ENCODE data around the gene MAP1LC3A. TPM values are rescaled to one million over a fixed set of nuclear protein-coding genes. Genes with fewer than 3 reads are reported as not detected.

Gene MAP1LC3A
- polyA plus RNA-seq, 4 donors, result 35.0 to 83.6 (median 53.6) TPM

- Histone ChIP-seq H3K4me1 (ENCODE audit: control insufficient read depth in 3 of 3, insufficient read depth in 2 of 3, low read depth in 1 of 3, low read length in 2 of 3) (peaks cover 0 to 9% (median 1%) of the 10 kb centered on the region in 3 donors), H3K9me3 (ENCODE audit: control insufficient read depth in 2 of 2, insufficient read depth in 1 of 2, low read depth in 1 of 2, low read length in 1 of 2) (no peaks in the 10 kb centered on the region), H3K27me3 (ENCODE audit: control insufficient read depth in 3 of 3, insufficient read depth in 3 of 3, low read length in 3 of 3) (no peaks in the 10 kb centered on the region), H3K36me3 (ENCODE audit: control insufficient read depth in 3 of 3, insufficient read depth in 2 of 3, low read depth in 1 of 3, low read length in 3 of 3) (peaks cover 2 to 19% (median 2%) of the 10 kb centered on the region in 3 donors), H3K4me3 (ENCODE audit: low read depth in 1 of 3, low read length in 3 of 3) (peak overlapping the region in 2 of 3 donors; percentile 51 to 66), H3K27ac (ENCODE audit: low read depth in 1 of 3, low read length in 2 of 3) (peak overlapping the region; percentile 50 to 87 (median 66))
- 18 to 62% (median 42%) methylated on average over 11 of the region's 11 CpGs for WGBS, 3 donors
- DNase-seq (peak; percentile 79 to 81), FAIRE-seq (no peak)
Measured at GRCh38 chr20:34546751-34547181, 11.8 kb upstream of the MAP1LC3A start.

DNA sequence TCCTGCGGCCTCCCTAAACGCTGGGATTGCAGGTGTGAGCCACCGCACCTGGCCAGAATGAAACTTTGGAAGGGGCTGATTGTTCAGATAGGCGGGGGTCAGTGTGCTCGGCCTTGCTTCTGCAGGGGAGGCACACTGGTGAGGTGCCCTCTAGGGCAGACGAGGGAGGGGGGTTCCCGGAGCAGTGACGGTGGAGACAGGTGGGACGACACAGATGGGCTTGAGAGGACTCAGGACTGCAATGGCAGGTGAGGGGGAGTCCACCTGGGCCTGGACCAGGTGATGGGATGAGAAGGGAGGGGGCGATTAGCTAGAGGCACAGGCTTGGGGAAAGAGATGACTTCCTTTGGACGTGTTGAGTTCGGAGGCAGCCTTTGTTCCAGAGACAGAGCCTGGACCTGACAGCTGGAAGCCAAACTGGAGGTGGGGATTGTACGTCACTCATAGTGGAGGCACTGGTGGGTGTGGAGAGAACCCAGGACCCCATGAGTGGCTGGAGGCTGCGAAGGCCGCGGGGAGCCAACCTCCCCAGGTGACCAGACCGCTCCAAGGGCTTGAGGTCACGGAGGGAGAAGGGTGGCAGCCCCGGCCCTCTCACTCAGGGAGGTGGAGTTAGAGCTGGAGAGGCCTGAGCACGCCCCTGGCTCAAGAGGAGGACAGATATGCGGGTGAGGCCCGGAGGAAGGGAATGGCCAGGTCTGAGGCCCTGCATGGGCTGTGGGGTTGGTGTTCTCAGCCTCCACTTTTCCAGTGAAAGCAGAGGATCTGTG lies 10.5 kb upstream of the MAP1LC3A start:
- DNase-seq (no peak), FAIRE-seq (no peak)
- H3K36me3 ChIP-seq (ENCODE audit: control insufficient read depth in 3 of 3, insufficient read depth in 2 of 3, low read depth in 1 of 3, low read length in 3 of 3), result peaks cover 0 to 13% (median 2%) of the 10 kb centered on the region in 3 donors
- H3K4me1 ChIP-seq (ENCODE audit: control insufficient read depth in 3 of 3, insufficient read depth in 2 of 3, low read depth in 1 of 3, low read length in 2 of 3), result peaks cover 0 to 9% (median 1%) of the 10 kb centered on the region in 3 donors
- no peaks in the 10 kb centered on the region for H3K27me3 ChIP-seq (ENCODE audit: control insufficient read depth in 3 of 3, insufficient read depth in 3 of 3, low read length in 3 of 3)
- H3K9me3 ChIP-seq (ENCODE audit: control insufficient read depth in 2 of 2, insufficient read depth in 1 of 2, low read depth in 1 of 2, low read length in 1 of 2), result no peaks in the 10 kb centered on the region
- WGBS, 3 donors, result 53 to 86% (median 63%) methylated on average over 21 to 22 of the region's 22 CpGs
- no peak overlapping the region for H3K27ac ChIP-seq (ENCODE audit: low read depth in 1 of 3, low read length in 2 of 3)
- H3K4me3 ChIP-seq (ENCODE audit: low read depth in 1 of 3, low read length in 3 of 3), result peak overlapping the region in 1 of 3 donors; percentile 66

DNA sequence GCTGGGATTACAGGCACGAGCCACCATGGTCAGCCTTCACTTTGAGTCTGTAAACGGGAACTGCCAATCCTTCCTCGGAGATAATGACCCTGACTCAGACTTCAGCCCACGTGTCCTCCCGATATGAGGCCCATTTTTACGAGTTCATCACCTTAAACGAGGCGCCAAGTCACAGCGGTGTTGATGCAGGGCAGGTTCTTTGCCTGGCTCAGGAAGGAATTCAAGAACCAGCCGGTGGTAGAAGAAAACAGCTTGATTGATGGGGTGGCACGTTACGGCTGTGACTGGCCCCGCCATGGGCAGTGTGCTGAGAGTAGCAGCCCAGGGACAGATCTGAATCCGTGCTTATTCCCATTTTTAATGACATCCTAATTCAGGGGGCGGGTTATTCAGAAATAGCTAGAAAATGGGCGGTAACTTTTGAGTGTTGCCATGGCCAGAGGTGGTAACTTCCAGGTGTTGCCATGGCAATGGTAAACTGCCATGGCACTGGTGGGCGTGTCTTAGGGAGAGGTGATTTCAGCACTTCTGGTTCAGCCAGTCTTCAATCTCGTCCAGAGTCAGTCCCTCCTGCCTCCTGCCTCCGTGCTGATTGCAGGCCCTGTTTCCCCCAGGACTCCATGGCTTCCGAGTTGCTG lies 9.1 kb upstream of the MAP1LC3A start:
- H3K27ac ChIP-seq (ENCODE audit: low read depth in 1 of 3, low read length in 2 of 3), result peak overlapping the region in 1 of 3 donors; percentile 21

DNA sequence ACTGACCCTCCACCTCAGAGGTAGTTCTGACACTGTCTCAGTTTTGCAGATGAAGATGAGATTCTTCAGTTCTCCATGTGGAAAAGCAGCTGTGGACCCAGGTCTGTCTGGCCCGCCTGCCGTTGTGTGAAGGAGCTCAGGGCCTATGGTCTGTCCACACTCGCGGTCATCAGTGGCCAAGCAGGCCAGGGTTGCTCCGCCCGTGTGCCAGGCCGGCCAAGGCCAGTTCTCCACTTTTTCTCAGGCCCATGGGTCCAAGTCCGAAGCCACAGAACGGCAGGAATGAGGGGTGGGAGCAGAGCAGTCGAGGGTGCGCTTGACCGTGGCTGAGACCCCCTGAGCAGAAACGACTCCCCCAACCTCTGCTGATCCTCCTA lies 8.6 kb upstream of the MAP1LC3A start:
- H3K27ac ChIP-seq (ENCODE audit: low read depth in 1 of 3, low read length in 2 of 3), result no peak overlapping the region
- peaks cover 0 to 5% (median 4%) of the 10 kb centered on the region in 3 donors for H3K4me1 ChIP-seq (ENCODE audit: control insufficient read depth in 3 of 3, insufficient read depth in 2 of 3, low read depth in 1 of 3, low read length in 2 of 3)
- peaks cover 0 to 13% (median 2%) of the 10 kb centered on the region in 3 donors for H3K36me3 ChIP-seq (ENCODE audit: control insufficient read depth in 3 of 3, insufficient read depth in 2 of 3, low read depth in 1 of 3, low read length in 3 of 3)
- DNase-seq (no peak), FAIRE-seq (no peak)
- no peaks in the 10 kb centered on the region for H3K9me3 ChIP-seq (ENCODE audit: control insufficient read depth in 2 of 2, insufficient read depth in 1 of 2, low read depth in 1 of 2, low read length in 1 of 2)
- no peak overlapping the region for H3K4me3 ChIP-seq (ENCODE audit: low read depth in 1 of 3, low read length in 3 of 3)
- no peaks in the 10 kb centered on the region for H3K27me3 ChIP-seq (ENCODE audit: control insufficient read depth in 3 of 3, insufficient read depth in 3 of 3, low read length in 3 of 3)
- WGBS, 3 donors, result 90 to 91% (median 90%) methylated on average over 13 of the region's 13 CpGs

More for the DNA sequence above, 9.1 kb upstream of the MAP1LC3A start:
- peak; percentile 41 to 65 for DNase-seq
- Histone ChIP-seq H3K4me1 (ENCODE audit: control insufficient read depth in 3 of 3, insufficient read depth in 2 of 3, low read depth in 1 of 3, low read length in 2 of 3) (peaks cover 0 to 5% (median 4%) of the 10 kb centered on the region in 3 donors), H3K9me3 (ENCODE audit: control insufficient read depth in 2 of 2, insufficient read depth in 1 of 2, low read depth in 1 of 2, low read length in 1 of 2) (no peaks in the 10 kb centered on the region), H3K4me3 (ENCODE audit: low read depth in 1 of 3, low read length in 3 of 3) (no peak overlapping the region), H3K36me3 (ENCODE audit: control insufficient read depth in 3 of 3, insufficient read depth in 2 of 3, low read depth in 1 of 3, low read length in 3 of 3) (peaks cover 0 to 13% (median 2%) of the 10 kb centered on the region in 3 donors), H3K27me3 (ENCODE audit: control insufficient read depth in 3 of 3, insufficient read depth in 3 of 3, low read length in 3 of 3) (no peaks in the 10 kb centered on the region)
- FAIRE-seq, result no peak
- WGBS, 3 donors, result 66 to 72% (median 70%) methylated on average over 20 of the region's 20 CpGs

- no peak overlapping the region for H3K27ac ChIP-seq (ENCODE audit: low read depth in 1 of 3, low read length in 2 of 3)
- DNase-seq, result no peak
- WGBS, 3 donors, result 92 to 94% (median 92%) methylated on average over 6 of the region's 6 CpGs
Measured at GRCh38 chr20:34552569-34552968, 5.9 kb upstream of the MAP1LC3A start.

GRCh38 chr20:34553366-34553867 lies 5.1 kb upstream of the MAP1LC3A start:
- 10 to 34% (median 29%) methylated on average over 4 of the region's 4 CpGs for WGBS, 3 donors
- H3K27me3 ChIP-seq (ENCODE audit: control insufficient read depth in 3 of 3, insufficient read depth in 3 of 3, low read length in 3 of 3), result no peaks in the 10 kb centered on the region
- H3K4me3 ChIP-seq (ENCODE audit: low read depth in 1 of 3, low read length in 3 of 3), result no peak overlapping the region
- H3K4me1 ChIP-seq (ENCODE audit: control insufficient read depth in 3 of 3, insufficient read depth in 2 of 3, low read depth in 1 of 3, low read length in 2 of 3), result peaks cover 0 to 13% (median 2%) of the 10 kb centered on the region in 3 donors
- peaks cover 0 to 13% (median 2%) of the 10 kb centered on the region in 3 donors for H3K36me3 ChIP-seq (ENCODE audit: control insufficient read depth in 3 of 3, insufficient read depth in 2 of 3, low read depth in 1 of 3, low read length in 3 of 3)
- DNase-seq (peak in 1 of 2 donors; percentile 15), FAIRE-seq (no peak)
- no peaks in the 10 kb centered on the region for H3K9me3 ChIP-seq (ENCODE audit: control insufficient read depth in 2 of 2, insufficient read depth in 1 of 2, low read depth in 1 of 2, low read length in 1 of 2)
- peak overlapping the region in 1 of 3 donors; percentile 32 for H3K27ac ChIP-seq (ENCODE audit: low read depth in 1 of 3, low read length in 2 of 3)

More at GRCh38 chr20:34552569-34552968, 5.9 kb upstream of the MAP1LC3A start:
- H3K27me3 ChIP-seq (ENCODE audit: control insufficient read depth in 3 of 3, insufficient read depth in 3 of 3, low read length in 3 of 3), result no peaks in the 10 kb centered on the region
- H3K4me1 ChIP-seq (ENCODE audit: control insufficient read depth in 3 of 3, insufficient read depth in 2 of 3, low read depth in 1 of 3, low read length in 2 of 3), result peaks cover 0 to 6% (median 4%) of the 10 kb centered on the region in 3 donors
- no peaks in the 10 kb centered on the region for H3K9me3 ChIP-seq (ENCODE audit: control insufficient read depth in 2 of 2, insufficient read depth in 1 of 2, low read depth in 1 of 2, low read length in 1 of 2)
- H3K4me3 ChIP-seq (ENCODE audit: low read depth in 1 of 3, low read length in 3 of 3), result no peak overlapping the region
- peaks cover 0 to 13% (median 2%) of the 10 kb centered on the region in 3 donors for H3K36me3 ChIP-seq (ENCODE audit: control insufficient read depth in 3 of 3, insufficient read depth in 2 of 3, low read depth in 1 of 3, low read length in 3 of 3)
- FAIRE-seq, result no peak

GRCh38 chr20:34557936-34558319 lies 590 bp upstream of the MAP1LC3A start:
- DNase-seq, result no peak
- WGBS, 3 donors, result 23 to 30% (median 29%) methylated on average over 11 of the region's 11 CpGs

More at GRCh38 chr20:34557936-34558319, 590 bp upstream of the MAP1LC3A start:
- FAIRE-seq, result no peak
- no peaks in the 10 kb centered on the region for H3K9me3 ChIP-seq (ENCODE audit: control insufficient read depth in 2 of 2, insufficient read depth in 1 of 2, low read depth in 1 of 2, low read length in 1 of 2)
- H3K4me1 ChIP-seq (ENCODE audit: control insufficient read depth in 3 of 3, insufficient read depth in 2 of 3, low read depth in 1 of 3, low read length in 2 of 3), result peaks cover 0 to 8% (median 2%) of the 10 kb centered on the region in 3 donors
- peak overlapping the region; percentile 57 to 88 (median 58) for H3K4me3 ChIP-seq (ENCODE audit: low read depth in 1 of 3, low read length in 3 of 3)
- H3K27ac ChIP-seq (ENCODE audit: low read depth in 1 of 3, low read length in 2 of 3), result peak overlapping the region; percentile 63 to 90 (median 78)
- peaks cover 0 to 29% (median 0%) of the 10 kb centered on the region in 3 donors for H3K36me3 ChIP-seq (ENCODE audit: control insufficient read depth in 3 of 3, insufficient read depth in 2 of 3, low read depth in 1 of 3, low read length in 3 of 3)
- no peaks in the 10 kb centered on the region for H3K27me3 ChIP-seq (ENCODE audit: control insufficient read depth in 3 of 3, insufficient read depth in 3 of 3, low read length in 3 of 3)

Data from small intestine (tissue), 7 donors.